OCI-M2 (cell line): ENCODE results near the gene COMMD2.

ENCODE experiments used
- DNase-seq: peaks from one replicate; lab custom pipeline; 2025; ENCODE audit not compliant: unreplicated experiment; lab: John Stamatoyannopoulos, UW

Gene COMMD2

GRCh38 chr3:149705416-149705815, 46.9 kb downstream of the COMMD2 start:
- no peak for DNase-seq

GRCh38 chr3:149703466-149703865, 48.8 kb downstream of the COMMD2 start:
- DNase-seq: no peak

DNA sequence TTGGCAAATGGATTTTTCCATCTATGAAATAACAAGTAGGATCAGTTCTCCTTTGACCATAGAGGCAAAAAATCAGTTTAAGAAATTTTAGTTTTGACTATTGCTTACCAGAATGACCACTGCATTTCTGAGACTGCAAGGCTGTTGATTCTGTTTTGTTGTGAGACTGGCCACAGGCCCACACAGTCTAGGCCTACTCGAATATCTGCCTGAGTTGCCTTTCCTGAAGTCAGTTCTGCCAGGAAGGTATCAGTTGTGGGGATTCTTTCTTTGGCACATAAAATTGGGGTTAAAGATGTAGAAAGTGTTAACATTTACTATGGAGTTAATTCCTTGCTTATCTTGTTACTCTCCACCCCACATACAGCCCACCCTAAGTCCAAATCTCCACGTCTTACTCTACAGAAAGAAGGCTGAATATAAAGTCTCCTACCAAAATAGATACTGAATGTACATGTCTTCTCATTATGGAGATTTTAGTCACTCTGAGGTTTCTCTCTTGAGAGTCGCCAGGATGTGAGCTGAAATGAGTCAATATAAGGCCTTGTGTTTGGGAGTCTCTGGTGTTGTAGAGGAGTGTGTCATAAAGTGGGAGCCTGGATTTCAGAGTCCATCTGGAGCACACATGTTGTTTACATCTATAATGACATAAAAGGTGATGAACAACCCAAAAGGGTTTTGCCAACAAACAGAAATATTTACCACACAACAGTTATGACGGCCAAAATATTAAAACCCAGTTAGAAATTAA, 49.4 kb downstream of the COMMD2 start:
- DNase-seq: no peak

- DNase-seq: no peak
Observed at GRCh38 chr3:149701977-149702350, 50.3 kb downstream of the COMMD2 start.

GRCh38 chr3:149701206-149701976, 50.9 kb downstream of the COMMD2 start:
- no peak for DNase-seq
